ENCODE results near the gene ABHD5.

Gene ABHD5

GRCh38 chr3:43726521-43726920 is 35.8 kb downstream of the ABHD5 start:
- no peak for DNase-seq

- DNase-seq, result no peak
These were observed 37.2 kb downstream of the ABHD5 start for GRCh38 chr3:43727930-43728329.

GRCh38 chr3:43728476-43728875 is 37.7 kb downstream of the ABHD5 start:
- DNase-seq, result no peak

GRCh38 chr3:43728947-43729346 is 38.2 kb downstream of the ABHD5 start:
- no peak for DNase-seq

GRCh38 chr3:43729707-43730414 is 39.1 kb downstream of the ABHD5 start:
- DNase-seq, result no peak

- DNase-seq, result no peak
These were observed 42.1 kb downstream of the ABHD5 start for GRCh38 chr3:43732747-43733425.

- DNase-seq, result no peak
These were observed 43.0 kb downstream of the ABHD5 start for GRCh38 chr3:43733459-43734384.

- no peak for DNase-seq
These were observed 43.9 kb downstream of the ABHD5 start for GRCh38 chr3:43734685-43735084.

GRCh38 chr3:43735618-43736017 is 44.9 kb downstream of the ABHD5 start:
- DNase-seq, result no peak

GRCh38 chr3:43736558-43737440 is 46.1 kb downstream of the ABHD5 start:
- no peak for DNase-seq

- no peak for DNase-seq
These were observed 47.6 kb downstream of the ABHD5 start for GRCh38 chr3:43738305-43738704.

GRCh38 chr3:43742920-43743319 is 52.2 kb downstream of the ABHD5 start:
- DNase-seq, result no peak

- no peak for DNase-seq
These were observed 56.9 kb downstream of the ABHD5 start for GRCh38 chr3:43747641-43748040.

GRCh38 chr3:43748179-43748578 is 57.4 kb downstream of the ABHD5 start:
- DNase-seq, result no peak

- DNase-seq, result no peak
These were observed 57.9 kb downstream of the ABHD5 start for GRCh38 chr3:43748645-43749044.

GRCh38 chr3:43752905-43753304 is 62.2 kb downstream of the ABHD5 start:
- no peak for DNase-seq

GRCh38 chr3:43753741-43754715 is 63.3 kb downstream of the ABHD5 start:
- DNase-seq, result no peak

- DNase-seq, result peak in 1 of 2 donors; percentile 17
These were observed 64.9 kb downstream of the ABHD5 start for GRCh38 chr3:43755516-43756200.

- DNase-seq, result no peak
These were observed 67.1 kb downstream of the ABHD5 start for GRCh38 chr3:43757666-43758321.
